Fibroblast of mammary gland (primary cell): ENCODE measurements around the gene B4GALNT2.

Experiments used
- DNase-seq: peaks from one replicate; pipeline ENCODE4 v3.0.0-alpha.2; 2010; ENCODE audit warnings: low read depth
- H3K4me3 ChIP-seq: 2 replicates; pipeline ENCODE4 v1.5.1; 2011; ENCODE audit warnings: low read depth, mild to moderate bottlenecking, low read length, moderate library complexity; ENCODE audit not compliant: control insufficient read depth
- TF ChIP-seq, protein P1 (sequence below): conservative IDR thresholded peaks from 2 replicates; pipeline ENCODE4 v1.5.1; 2011; ENCODE audit warnings: low read depth, low read length, inconsistent platforms; ENCODE audit not compliant: control insufficient read depth, insufficient read depth

Gene B4GALNT2

DNA sequence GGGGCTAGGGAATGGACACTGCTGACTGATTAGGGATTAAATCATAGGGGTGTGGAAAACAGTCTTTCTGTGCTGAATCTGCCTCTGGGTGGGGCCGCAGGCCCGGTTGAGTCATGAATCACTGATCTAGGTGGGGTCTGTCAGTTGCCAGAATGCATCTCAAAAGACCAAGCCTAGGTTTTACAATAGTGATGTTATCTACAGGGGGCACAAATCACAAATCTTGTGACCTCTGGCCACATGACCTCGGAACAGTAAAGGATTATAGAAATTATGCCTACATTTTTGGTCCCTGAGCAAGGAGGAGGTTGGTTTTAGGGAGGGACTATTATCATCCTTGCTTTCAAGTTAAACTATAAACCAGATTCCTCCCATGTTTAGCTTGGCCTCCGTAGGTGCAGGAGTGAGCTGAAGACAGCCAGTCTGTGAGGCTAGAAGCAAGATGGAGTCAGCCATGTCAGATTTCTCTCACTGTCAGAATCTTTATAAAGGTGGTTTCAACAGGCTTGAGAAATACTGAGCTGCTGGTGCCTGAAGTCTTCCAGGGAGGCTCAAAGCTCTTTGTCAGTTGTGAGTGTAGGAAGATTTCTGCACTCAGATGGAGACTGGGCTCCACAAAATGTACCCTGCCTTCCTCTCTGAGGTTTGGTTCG is 64.9 kb downstream of the B4GALNT2 start:
- no peak for DNase-seq
- TF ChIP-seq, protein P1, sequence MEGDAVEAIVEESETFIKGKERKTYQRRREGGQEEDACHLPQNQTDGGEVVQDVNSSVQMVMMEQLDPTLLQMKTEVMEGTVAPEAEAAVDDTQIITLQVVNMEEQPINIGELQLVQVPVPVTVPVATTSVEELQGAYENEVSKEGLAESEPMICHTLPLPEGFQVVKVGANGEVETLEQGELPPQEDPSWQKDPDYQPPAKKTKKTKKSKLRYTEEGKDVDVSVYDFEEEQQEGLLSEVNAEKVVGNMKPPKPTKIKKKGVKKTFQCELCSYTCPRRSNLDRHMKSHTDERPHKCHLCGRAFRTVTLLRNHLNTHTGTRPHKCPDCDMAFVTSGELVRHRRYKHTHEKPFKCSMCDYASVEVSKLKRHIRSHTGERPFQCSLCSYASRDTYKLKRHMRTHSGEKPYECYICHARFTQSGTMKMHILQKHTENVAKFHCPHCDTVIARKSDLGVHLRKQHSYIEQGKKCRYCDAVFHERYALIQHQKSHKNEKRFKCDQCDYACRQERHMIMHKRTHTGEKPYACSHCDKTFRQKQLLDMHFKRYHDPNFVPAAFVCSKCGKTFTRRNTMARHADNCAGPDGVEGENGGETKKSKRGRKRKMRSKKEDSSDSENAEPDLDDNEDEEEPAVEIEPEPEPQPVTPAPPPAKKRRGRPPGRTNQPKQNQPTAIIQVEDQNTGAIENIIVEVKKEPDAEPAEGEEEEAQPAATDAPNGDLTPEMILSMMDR = no peak
- no peak overlapping the region for H3K4me3 ChIP-seq

DNA sequence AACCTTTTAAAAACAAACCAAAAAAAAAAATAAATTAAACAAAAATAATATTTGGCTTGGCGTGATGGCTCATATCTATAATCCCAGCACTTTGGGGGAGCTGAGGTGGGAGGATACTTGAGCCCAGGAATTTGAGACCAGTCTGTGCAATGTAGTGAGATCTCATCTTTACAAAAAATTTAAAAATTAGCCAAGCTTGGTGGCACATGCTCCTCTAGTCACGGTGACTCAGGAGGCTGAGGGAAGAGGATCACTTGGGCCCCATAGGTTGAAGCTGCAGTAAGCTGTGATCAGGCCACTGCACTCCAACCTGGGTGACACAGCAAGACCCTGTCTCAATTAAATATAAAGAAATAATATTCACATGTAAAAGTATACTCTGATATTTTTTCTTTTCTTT is 65.6 kb downstream of the B4GALNT2 start:
- TF ChIP-seq, protein P1 = no peak
- DNase-seq = no peak
- H3K4me3 ChIP-seq = no peak overlapping the region

DNA sequence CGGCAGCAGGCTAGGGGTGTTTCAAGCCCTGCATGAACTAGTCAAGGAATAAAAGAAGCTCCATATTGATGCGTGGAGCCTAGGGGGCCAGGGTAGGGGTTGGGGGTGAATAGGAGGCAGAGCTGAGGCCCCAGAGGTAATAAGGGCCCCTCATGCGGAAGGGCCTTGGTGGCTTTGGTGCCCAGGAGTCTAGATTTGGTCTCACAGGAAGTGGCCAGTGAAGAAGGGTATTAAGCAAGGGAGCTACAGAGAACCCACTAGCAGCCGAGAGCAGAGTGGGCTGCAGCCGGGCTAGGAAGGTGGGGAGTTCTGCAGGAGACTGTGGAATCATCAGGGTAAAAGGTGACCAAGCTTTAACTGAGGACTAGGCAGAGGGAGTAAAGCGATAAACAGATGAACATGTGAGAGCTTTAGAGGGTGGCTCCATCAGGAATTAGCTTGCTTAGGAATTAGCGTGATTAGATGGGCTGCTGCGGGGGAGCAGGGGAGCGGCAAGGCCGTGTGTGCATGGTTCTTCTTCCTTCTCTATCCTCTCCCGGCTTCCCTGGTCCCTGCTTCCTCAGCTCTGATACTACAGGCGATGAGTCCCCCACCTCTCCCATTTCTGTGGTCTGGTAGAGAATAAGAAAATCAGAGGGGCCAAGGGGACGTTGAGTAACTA is 68.0 kb downstream of the B4GALNT2 start:
- H3K4me3 ChIP-seq = no peak overlapping the region
- TF ChIP-seq, protein P1 = no peak
- DNase-seq = no peak

DNA sequence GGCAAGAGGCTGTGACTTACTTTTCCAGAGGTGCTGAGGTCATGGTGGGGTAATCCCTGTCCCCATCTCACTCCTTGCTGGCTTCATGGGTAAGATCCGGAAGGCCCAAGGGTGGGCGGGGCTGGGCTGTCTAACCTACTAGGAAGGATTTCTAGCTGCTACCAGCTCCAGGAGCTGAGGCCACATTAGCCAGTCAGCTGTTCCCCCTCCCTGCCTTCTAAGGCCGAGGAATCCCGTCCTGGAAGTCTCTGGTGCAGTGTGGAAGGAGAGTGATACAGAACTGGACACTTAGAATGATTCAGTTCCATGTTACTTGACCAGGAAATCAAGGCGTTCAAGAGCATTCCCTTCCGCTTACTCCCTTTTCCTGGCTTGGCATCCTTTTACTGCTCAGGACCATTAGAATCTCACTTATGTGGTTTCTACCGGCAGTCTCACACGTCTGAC is 68.9 kb downstream of the B4GALNT2 start:
- H3K4me3 ChIP-seq = no peak overlapping the region
- TF ChIP-seq, protein P1 = no peak
- DNase-seq = no peak

DNA sequence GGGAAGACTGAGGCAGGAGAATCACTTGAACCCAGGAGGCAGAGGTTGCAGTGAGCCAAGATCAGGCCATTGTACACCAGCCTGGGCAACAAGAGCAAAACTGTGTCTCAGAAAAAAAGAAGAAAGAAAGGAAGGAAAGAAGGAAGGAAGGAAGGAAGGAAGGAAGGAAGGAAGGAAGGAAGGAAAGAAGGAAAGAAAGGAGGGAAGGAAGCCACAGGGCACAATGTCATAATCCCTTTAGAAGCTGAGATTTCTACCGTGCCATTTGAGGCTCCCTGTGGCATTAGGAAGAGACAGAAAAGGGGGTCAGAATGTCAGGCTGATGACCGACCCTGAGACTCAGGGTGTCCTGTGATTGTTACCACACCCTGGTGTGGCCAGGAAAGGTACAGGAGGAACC is 71.2 kb downstream of the B4GALNT2 start:
- no peak overlapping the region for H3K4me3 ChIP-seq
- TF ChIP-seq, protein P1 = no peak
- DNase-seq = no peak

DNA sequence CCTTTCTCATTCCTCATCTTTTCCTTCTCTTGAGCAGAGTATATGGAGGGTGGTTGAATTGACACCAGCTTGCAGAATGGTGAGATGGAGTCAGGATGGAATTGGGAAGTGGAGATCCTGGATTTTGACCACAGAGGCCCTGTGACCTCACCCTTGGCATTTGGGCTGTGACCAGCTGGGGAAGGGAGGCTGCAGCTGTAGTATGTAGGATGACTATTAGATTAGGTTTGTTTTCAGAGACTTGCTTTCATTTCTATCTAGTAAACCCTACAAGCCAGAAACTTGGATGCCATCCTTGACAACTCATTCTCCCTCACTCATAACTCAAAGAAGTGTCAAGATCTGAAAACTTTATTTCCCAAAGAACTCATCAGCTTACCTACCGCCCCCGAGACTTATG is 71.9 kb downstream of the B4GALNT2 start:
- no peak overlapping the region for H3K4me3 ChIP-seq
- TF ChIP-seq, protein P1 = no peak
- peak; percentile 25 for DNase-seq
